Measurements from ENCODE around the gene PPP1R27.

DNA sequence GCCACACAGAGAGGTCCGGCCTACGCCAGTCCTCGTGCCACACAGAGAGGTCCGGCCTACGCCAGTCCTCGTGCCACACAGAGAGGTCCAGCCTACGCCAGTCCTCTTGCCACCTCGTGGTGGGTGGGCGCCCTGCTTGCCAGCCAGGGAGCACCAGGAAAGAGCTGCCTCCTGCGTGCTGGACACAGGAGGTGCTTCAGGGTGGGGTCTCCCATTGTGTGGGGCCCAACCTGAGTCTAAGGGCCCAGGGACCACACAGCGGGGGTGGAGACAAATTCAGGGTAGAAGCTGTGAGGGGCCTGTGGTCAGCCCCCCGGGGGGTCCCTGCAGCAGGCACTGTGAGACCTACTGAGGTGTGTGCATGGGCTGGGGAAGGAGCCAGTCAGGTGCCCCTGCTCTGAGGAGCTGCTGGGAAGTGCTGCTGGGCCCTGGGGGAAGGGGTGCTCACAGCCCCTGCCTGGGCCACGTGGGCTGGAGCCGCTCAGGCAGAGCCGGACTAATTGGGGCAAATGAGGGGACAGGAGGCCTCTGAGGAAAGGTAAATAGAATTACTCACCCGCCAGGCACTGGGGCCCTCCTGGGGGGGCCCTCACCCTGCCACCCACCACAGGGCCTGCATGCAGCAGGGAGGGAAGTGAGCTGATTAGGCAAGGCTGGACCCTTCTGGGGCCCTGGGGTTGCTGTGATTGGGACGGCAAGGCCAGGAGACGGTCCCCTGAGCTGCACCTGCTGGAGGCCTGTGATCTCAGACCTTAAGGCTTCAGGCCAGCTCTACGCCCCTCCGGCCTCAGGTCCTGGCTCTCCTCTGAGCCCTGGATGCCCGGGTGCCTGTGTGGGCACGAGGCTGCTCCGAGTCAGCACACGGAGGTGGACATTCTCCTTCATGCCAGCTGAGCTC lies 19.9 kb downstream of the PPP1R27 start:
- no peak for TF ChIP-seq POLR2A (IDR thresholded peaks at IDR 0.05)
- TF ChIP-seq CTCF (IDR thresholded peaks at IDR 0.05) = no peak
